Measurements from ENCODE around the gene MARCKSL1. TPM values are rescaled to one million over a fixed set of nuclear protein-coding genes. Genes with fewer than 3 reads are reported as not detected.

Gene MARCKSL1
- total and polyA plus RNA-seq, 2 of the 13 experiments (the other 11 are each of a cell fraction or from before 2014, with no cell fraction given): 81.9 to 155 TPM

- TF ChIP-seq ZNF841 (CRISPR knock-in tag; IDR thresholded peaks at IDR 0.05; ENCODE audit: borderline replicate concordance) (no peak), ZNF704 (CRISPR knock-in tag; IDR thresholded peaks at IDR 0.05; ENCODE audit: borderline replicate concordance) (no peak), ZNF713 (CRISPR knock-in tag; IDR thresholded peaks at IDR 0.05) (no peak), MIER2 (CRISPR knock-in tag; IDR thresholded peaks at IDR 0.05) (peak; percentile 64; the same call in 1 of the 2 replicates), NFYC (CRISPR knock-in tag; IDR thresholded peaks at IDR 0.05) (no peak), ZNF710 (CRISPR knock-in tag; IDR thresholded peaks at IDR 0.05; ENCODE audit: borderline replicate concordance) (peak; percentile 31; the same call in 1 of the 2 replicates), ATF7 (IDR thresholded peaks at IDR 0.05) (no peak), ATF7 (CRISPR knock-in tag; IDR thresholded peaks at IDR 0.05) (no peak), ZNF773 (CRISPR knock-in tag; IDR thresholded peaks at IDR 0.05; ENCODE audit: borderline replicate concordance) (no peak), EEA1 (CRISPR knock-in tag; IDR thresholded peaks at IDR 0.05; ENCODE audit: borderline replicate concordance) (no peak), HNRNPK (IDR thresholded peaks at IDR 0.05; ENCODE audit: low read depth, low read length, poor library complexity, severe bottlenecking) (no peak), ZNF674 (CRISPR knock-in tag; IDR thresholded peaks at IDR 0.05; ENCODE audit: low read depth) (no peak), ZNF761 (CRISPR knock-in tag; conservative IDR thresholded peaks at IDR 0.05) (no peak), ZEB1 (IDR thresholded peaks at IDR 0.05; ENCODE audit: insufficient replicate concordance, low read depth) (no peak), RAD21 (CRISPR knock-in tag; IDR thresholded peaks at IDR 0.05) (no peak), RBM39 (IDR thresholded peaks at IDR 0.05; ENCODE audit: low read depth, low read length, poor library complexity, severe bottlenecking) (no peak), SIX4 (CRISPR knock-in tag; IDR thresholded peaks at IDR 0.05) (0 out of 2 replicates have a peak, but pooled peaks have one; percentile 24), FOXA3 (CRISPR knock-in tag; IDR thresholded peaks at IDR 0.05) (peak; percentile 100), ZNF331 (CRISPR knock-in tag; IDR thresholded peaks at IDR 0.05) (peak; percentile 67; the same call in 1 of the 2 replicates), NR2F6 (IDR thresholded peaks at IDR 0.05) (peak; percentile 48), NR2F6 (CRISPR knock-in tag; IDR thresholded peaks at IDR 0.05) (peak; percentile 63), ZNF274 (CRISPR knock-in tag; IDR thresholded peaks at IDR 0.05) (no peak), ZNF816 (CRISPR knock-in tag; IDR thresholded peaks at IDR 0.05; ENCODE audit: borderline replicate concordance) (no peak), AKNA (CRISPR knock-in tag; IDR thresholded peaks at IDR 0.05; ENCODE audit: borderline replicate concordance) (no peak), CBX1 (IDR thresholded peaks at IDR 0.05; ENCODE audit: low read depth) (no peak)
Measured at GRCh38 chr1:32321712-32322291, 14.2 kb downstream of the MARCKSL1 start (continued).

All from HepG2 (cell line).